Measurements from ENCODE around the gene RAB11FIP3.
A peak's percentile ranks its signal among the peaks of the same experiment; 100 is the strongest.
"Not testable (repeated sequence)": the region's sequence is repeated elsewhere in the genome, so short reads cannot be mapped to it uniquely, and the experiment has no call there.

RAB11FIP3 gene

GRCh38 chr16:381789-382717 lies 43.4 kb upstream of the RAB11FIP3 start, which contains the start of gene PGAP6:
Gene PGAP6 (minus strand): TSS chr16:381978. CDS start chr16:381821, 157 bp downstream.
- no peak for TF ChIP-seq CTCF (IDR thresholded peaks at IDR 0.05; ENCODE audit: low read depth, low read length)
- no peak for TF ChIP-seq EZH2phosphoT487 (IDR thresholded peaks at IDR 0.05; ENCODE audit: low read depth)
- Histone ChIP-seq H3K79me2 (ENCODE audit: low read length) (peaks cover 7% of the 10 kb centered on the region; the same call in 1 of the 2 replicates), H3K4me1 (ENCODE audit: low read length) (peaks cover 16% of the 10 kb centered on the region), H3K4me3 (ENCODE audit: low read length) (peak within 1 kb of the TSS; percentile 98), H2AFZ (ENCODE audit: low read depth, low read length) (peak within 1 kb of the TSS; percentile 56), H3K27me3 (ENCODE audit: low read depth, low read length) (no peaks in the 10 kb centered on the region), H3K9me3 (ENCODE audit: insufficient read depth, low read length) (no peaks in the 10 kb centered on the region), H3K4me2 (ENCODE audit: low read length) (peak within 1 kb of the TSS; percentile 100), H3K9ac (ENCODE audit: low read length) (peak within 1 kb of the TSS; percentile 87), H4K20me1 (ENCODE audit: insufficient read depth, low read length) (no peaks in the 10 kb centered on the region), H3K36me3 (replicated peaks; ENCODE audit: low read depth, low read length) (no peaks in the 10 kb centered on the region), H3K27ac (ENCODE audit: low read length) (no peak within 1 kb of the TSS)

- Histone ChIP-seq H3K36me3 (replicated peaks; ENCODE audit: low read depth, low read length) (no peaks in the 10 kb centered on the region), H3K27ac (ENCODE audit: low read length) (no peak overlapping the region), H2AFZ (ENCODE audit: low read depth, low read length) (no peak overlapping the region), H3K27me3 (ENCODE audit: low read depth, low read length) (no peaks in the 10 kb centered on the region), H4K20me1 (ENCODE audit: insufficient read depth, low read length) (no peaks in the 10 kb centered on the region), H3K4me1 (ENCODE audit: low read length) (peaks cover 16% of the 10 kb centered on the region), H3K4me3 (ENCODE audit: low read length) (peak overlapping the region; percentile 98), H3K9ac (ENCODE audit: low read length) (peak overlapping the region; percentile 87; the same call in 1 of the 2 replicates), H3K4me2 (ENCODE audit: low read length) (peak overlapping the region; percentile 95), H3K9me3 (ENCODE audit: insufficient read depth, low read length) (no peaks in the 10 kb centered on the region), H3K79me2 (ENCODE audit: low read length) (peaks cover 7% of the 10 kb centered on the region; the same call in 1 of the 2 replicates)
- TF ChIP-seq EZH2phosphoT487 (IDR thresholded peaks at IDR 0.05; ENCODE audit: low read depth): no peak
- no peak for TF ChIP-seq CTCF (IDR thresholded peaks at IDR 0.05; ENCODE audit: low read depth, low read length)
Measured at GRCh38 chr16:383326-384051, 42.0 kb upstream of the RAB11FIP3 start.

GRCh38 chr16:386641-387156 lies 38.8 kb upstream of the RAB11FIP3 start:
- no peaks in the 10 kb centered on the region for H4K20me1 ChIP-seq (ENCODE audit: insufficient read depth, low read length)
- no peaks in the 10 kb centered on the region for H3K27me3 ChIP-seq (ENCODE audit: low read depth, low read length)
- H3K4me1 ChIP-seq (ENCODE audit: low read length): peaks cover 11% of the 10 kb centered on the region
- no peak overlapping the region for H3K9ac ChIP-seq (ENCODE audit: low read length)
- H3K4me2 ChIP-seq (ENCODE audit: low read length): no peak overlapping the region
- H3K27ac ChIP-seq (ENCODE audit: low read length): no peak overlapping the region
- TF ChIP-seq EZH2phosphoT487 (IDR thresholded peaks at IDR 0.05; ENCODE audit: low read depth): no peak
- TF ChIP-seq CTCF (IDR thresholded peaks at IDR 0.05; ENCODE audit: low read depth, low read length): no peak
- no peaks in the 10 kb centered on the region for H3K36me3 ChIP-seq (replicated peaks; ENCODE audit: low read depth, low read length)
- H3K9me3 ChIP-seq (ENCODE audit: insufficient read depth, low read length): no peaks in the 10 kb centered on the region
- no peak overlapping the region for H3K4me3 ChIP-seq (ENCODE audit: low read length)
- H2AFZ ChIP-seq (ENCODE audit: low read depth, low read length): no peak overlapping the region
- no peaks in the 10 kb centered on the region for H3K79me2 ChIP-seq (ENCODE audit: low read length)

- not testable (repeated sequence) for H2AFZ ChIP-seq (ENCODE audit: low read depth, low read length)
Measured at GRCh38 chr16:387761-388666, 37.4 kb upstream of the RAB11FIP3 start.

More at GRCh38 chr16:387761-388666, 37.4 kb upstream of the RAB11FIP3 start:
- not testable (repeated sequence) for H3K4me1 ChIP-seq (ENCODE audit: low read length); H3K27me3 ChIP-seq (ENCODE audit: low read depth, low read length); H3K27ac ChIP-seq (ENCODE audit: low read length); H3K79me2 ChIP-seq (ENCODE audit: low read length); H3K4me2 ChIP-seq (ENCODE audit: low read length); H3K36me3 ChIP-seq (replicated peaks; ENCODE audit: low read depth, low read length); H3K9me3 ChIP-seq (ENCODE audit: insufficient read depth, low read length); H3K9ac ChIP-seq (ENCODE audit: low read length); H3K4me3 ChIP-seq (ENCODE audit: low read length); H4K20me1 ChIP-seq (ENCODE audit: insufficient read depth, low read length)
